K562 (cell line): Measurements from ENCODE around the gene FOXS1. TPM values are rescaled to one million over a fixed set of nuclear protein-coding genes. Genes with fewer than 3 reads are reported as not detected.
A peak's percentile ranks its signal among the peaks of the same experiment; 100 is the strongest.

Experiments used
- ARHGAP35 ChIP-seq: fragments of 450-650 bp; IDR thresholded peaks from 2 replicates; pipeline ENCODE4 v1.6.1; 2018; ENCODE audit not compliant: partially characterized antibody
- CEBPG ChIP-seq, 3 experiments: fragments of 200-800 bp in 1 of 3; sonication (Bioruptor generic) in 1 of 3; sonication (generic) in 1 of 3; formaldehyde crosslinking in 1 of 3; IDR thresholded peaks in 2 of 3; conservative IDR thresholded peaks in 1 of 3; 2 replicates each; pipeline versions ENCODE4 v1.6.1 to v1.8.0; 2016 to 2022; ENCODE audit warnings: missing compliant biosample characterization in 2 of 3, missing genetic modification characterization in 2 of 3, mild to moderate bottlenecking in 1 of 3, missing genetic modification reagents in 1 of 3
- GABPA ChIP-seq: fragments of 200-800 bp; sonication (Bioruptor generic); conservative IDR thresholded peaks from 2 replicates; pipeline ENCODE4 v1.6.1; 2016; ENCODE audit warnings: low read depth, missing genetic modification characterization, missing compliant biosample characterization
- HEY1 ChIP-seq: fragments of 250-450 bp; sonication (Bioruptor Pico); IDR thresholded peaks from 2 replicates; pipeline ENCODE4 v1.5.0; 2020; ENCODE audit warnings: mild to moderate bottlenecking, moderate library complexity, borderline replicate concordance
- HNRNPL ChIP-seq: fragments of 200-400 bp; formaldehyde crosslinking; IDR thresholded peaks from 2 replicates; pipeline ENCODE4 v1.6.1; 2017; ENCODE audit warnings: low read depth, mild to moderate bottlenecking, low read length
- KLF1 ChIP-seq: fragments of 450-650 bp; IDR thresholded peaks from 2 replicates; pipeline ENCODE4 v1.6.1; 2016; ENCODE audit warnings: missing genetic modification characterization, missing compliant biosample characterization
- LCOR ChIP-seq: sonication (generic); formaldehyde crosslinking; IDR thresholded peaks from 2 replicates; pipeline ENCODE4 v1.8.0; 2022; ENCODE audit warnings: mild to moderate bottlenecking, missing genetic modification reagents
- NFE2 ChIP-seq: IDR thresholded peaks from 2 replicates; pipeline ENCODE4 v1.6.1; 2014; ENCODE audit warnings: antibody characterized with exemption, low read depth
- POLR2AphosphoS5 ChIP-seq: IDR thresholded peaks from 2 replicates; pipeline ENCODE4 v1.6.1; 2011; ENCODE audit warnings: mild to moderate bottlenecking, low read depth, low read length, moderate library complexity; ENCODE audit not compliant: control insufficient read depth, insufficient read depth
- PTRF ChIP-seq: fragments of 450-650 bp; IDR thresholded peaks from 2 replicates; pipeline ENCODE4 v1.6.1; 2016; ENCODE audit warnings: mild to moderate bottlenecking, missing genetic modification characterization, missing compliant biosample characterization
- PTTG1 ChIP-seq: fragments of 450-650 bp; IDR thresholded peaks from 2 replicates; pipeline ENCODE4 v1.6.1; 2016; ENCODE audit warnings: low read depth, mild to moderate bottlenecking, missing genetic modification characterization, missing compliant biosample characterization
- TAL1 ChIP-seq: fragments of 450-650 bp; IDR thresholded peaks from 2 replicates; pipeline ENCODE4 v1.6.1; 2016; ENCODE audit warnings: mild to moderate bottlenecking
- TEAD2 ChIP-seq: fragments of 450-650 bp; IDR thresholded peaks from 2 replicates; pipeline ENCODE4 v1.6.1; 2016; ENCODE audit warnings: missing genetic modification characterization, control low read depth, missing compliant biosample characterization
- TFAM ChIP-seq: fragments of 250-450 bp; sonication (Bioruptor Pico); conservative IDR thresholded peaks from 2 replicates; pipeline ENCODE4 v1.5.0; 2021; ENCODE audit warnings: mild to moderate bottlenecking, moderate library complexity
- YBX1 ChIP-seq: fragments of 450-650 bp; IDR thresholded peaks from 2 replicates; pipeline ENCODE4 v1.7.1; 2016; ENCODE audit warnings: mild to moderate bottlenecking
- ZHX1 ChIP-seq: fragments of 150-350 bp; conservative IDR thresholded peaks from 2 replicates; pipeline ENCODE4 v1.6.1; 2014; ENCODE audit warnings: low read length
- ZNF24 ChIP-seq: fragments of 450-650 bp; IDR thresholded peaks from 2 replicates; pipeline ENCODE4 v1.6.1; 2016
- polyA plus RNA-seq, 8 experiments: library from polyadenylated mRNA; depleted of rRNA in 4 of 8; stranded (reverse) in 5 of 8; unstranded in 3 of 8; fragments of >200 nt; fragmentation: Nextera tagmentation in 2 of 8; fragmentation: Illumina TruSeq in 1 of 8; extraction: Ambion mirVana in 2 of 8; extraction: Trizol in 1 of 8; gene quantifications; 2 replicates each; pipeline versions ENCODE4 v1.2.1 to v1.2.3, GENCODE V29; 2011 to 2014; ENCODE audit warnings: inconsistent platforms in 1 of 8, missing spikeins in 1 of 8
- total RNA-seq, 7 experiments: library from RNA; depleted of rRNA in 6 of 7; stranded (reverse); fragments of >200 nt in 6 of 7; fragmentation: Illumina TruSeq in 2 of 7; extraction: Trizol in 2 of 7; gene quantifications; 2 replicates each; pipeline versions ENCODE4 v1.2.1 to v1.2.3, GENCODE V29; 2011 to 2021; ENCODE audit warnings: low replicate concordance in 1 of 7
- TF ChIP-seq, protein P1 (sequence below): fragments of 250-450 bp; sonication (Bioruptor Pico); IDR thresholded peaks from 2 replicates; pipeline ENCODE4 v1.5.0; 2022; ENCODE audit warnings: mild to moderate bottlenecking
- TF ChIP-seq, protein P2 (sequence below): fragments of 250-450 bp; sonication (Bioruptor Pico); IDR thresholded peaks from 2 replicates; pipeline ENCODE4 v1.5.0; 2021
- TF ChIP-seq, protein P3 (sequence below): sonication (generic); formaldehyde crosslinking; IDR thresholded peaks from 2 replicates; pipeline ENCODE4 v1.9.0; 2022; ENCODE audit warnings: mild to moderate bottlenecking, missing genetic modification reagents

FOXS1 gene
- total and polyA plus RNA-seq, 9 of the 15 experiments (the other 6 are each of a cell fraction or from before 2014, with no cell fraction given) = not detected

GRCh38 chr20:31879143-31879987 lies 34.0 kb upstream of the FOXS1 start (continued):
- TF ChIP-seq, protein P1, sequence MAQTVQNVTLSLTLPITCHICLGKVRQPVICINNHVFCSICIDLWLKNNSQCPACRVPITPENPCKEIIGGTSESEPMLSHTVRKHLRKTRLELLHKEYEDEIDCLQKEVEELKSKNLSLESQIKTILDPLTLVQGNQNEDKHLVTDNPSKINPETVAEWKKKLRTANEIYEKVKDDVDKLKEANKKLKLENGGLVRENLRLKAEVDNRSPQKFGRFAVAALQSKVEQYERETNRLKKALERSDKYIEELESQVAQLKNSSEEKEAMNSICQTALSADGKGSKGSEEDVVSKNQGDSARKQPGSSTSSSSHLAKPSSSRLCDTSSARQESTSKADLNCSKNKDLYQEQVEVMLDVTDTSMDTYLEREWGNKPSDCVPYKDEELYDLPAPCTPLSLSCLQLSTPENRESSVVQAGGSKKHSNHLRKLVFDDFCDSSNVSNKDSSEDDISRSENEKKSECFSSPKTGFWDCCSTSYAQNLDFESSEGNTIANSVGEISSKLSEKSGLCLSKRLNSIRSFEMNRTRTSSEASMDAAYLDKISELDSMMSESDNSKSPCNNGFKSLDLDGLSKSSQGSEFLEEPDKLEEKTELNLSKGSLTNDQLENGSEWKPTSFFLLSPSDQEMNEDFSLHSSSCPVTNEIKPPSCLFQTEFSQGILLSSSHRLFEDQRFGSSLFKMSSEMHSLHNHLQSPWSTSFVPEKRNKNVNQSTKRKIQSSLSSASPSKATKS (CRISPR knock-in tag) = no peak
- TF ChIP-seq TAL1 = no peak
- TF ChIP-seq ZHX1 = no peak
- no peak for TF ChIP-seq GABPA (tag)
- no peak for TF ChIP-seq KLF1
- no peak for TF ChIP-seq TFAM (CRISPR knock-in tag)
- no peak for TF ChIP-seq POLR2AphosphoS5
- TF ChIP-seq PTTG1 (tag) = no peak
- TF ChIP-seq, protein P2, sequence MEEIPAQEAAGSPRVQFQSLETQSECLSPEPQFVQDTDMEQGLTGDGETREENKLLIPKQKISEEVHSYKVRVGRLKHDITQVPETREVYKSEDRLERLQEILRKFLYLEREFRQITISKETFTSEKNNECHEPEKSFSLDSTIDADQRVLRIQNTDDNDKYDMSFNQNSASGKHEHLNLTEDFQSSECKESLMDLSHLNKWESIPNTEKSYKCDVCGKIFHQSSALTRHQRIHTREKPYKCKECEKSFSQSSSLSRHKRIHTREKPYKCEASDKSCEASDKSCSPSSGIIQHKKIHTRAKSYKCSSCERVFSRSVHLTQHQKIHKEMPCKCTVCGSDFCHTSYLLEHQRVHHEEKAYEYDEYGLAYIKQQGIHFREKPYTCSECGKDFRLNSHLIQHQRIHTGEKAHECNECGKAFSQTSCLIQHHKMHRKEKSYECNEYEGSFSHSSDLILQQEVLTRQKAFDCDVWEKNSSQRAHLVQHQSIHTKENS (CRISPR knock-in tag) = no peak
- no peak for TF ChIP-seq TEAD2 (tag)
- no peak for TF ChIP-seq YBX1
- no peak for TF ChIP-seq HEY1 (CRISPR knock-in tag)
- TF ChIP-seq LCOR (CRISPR knock-in tag) = no peak
- TF ChIP-seq PTRF (tag) = no peak
- TF ChIP-seq, protein P3, sequence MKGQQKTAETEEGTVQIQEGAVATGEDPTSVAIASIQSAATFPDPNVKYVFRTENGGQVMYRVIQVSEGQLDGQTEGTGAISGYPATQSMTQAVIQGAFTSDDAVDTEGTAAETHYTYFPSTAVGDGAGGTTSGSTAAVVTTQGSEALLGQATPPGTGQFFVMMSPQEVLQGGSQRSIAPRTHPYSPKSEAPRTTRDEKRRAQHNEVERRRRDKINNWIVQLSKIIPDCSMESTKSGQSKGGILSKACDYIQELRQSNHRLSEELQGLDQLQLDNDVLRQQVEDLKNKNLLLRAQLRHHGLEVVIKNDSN (CRISPR knock-in tag) = peak; percentile 76
- TF ChIP-seq ARHGAP35 = no peak
- no peak for TF ChIP-seq ZNF24
- no peak for TF ChIP-seq CEBPG (CRISPR knock-in tag; IDR thresholded peaks at IDR 0.05)
- no peak for TF ChIP-seq CEBPG (tag; conservative IDR thresholded peaks at IDR 0.05 in 1 of 2, IDR thresholded peaks at IDR 0.05 in 1 of 2)
- no peak for TF ChIP-seq NFE2
- no peak for TF ChIP-seq HNRNPL
